Nephron (organoid): Measurements from ENCODE around the gene PWWP2A.

Experiments
- H3K27ac Mint-ChIP-seq, 3 experiments: 2 replicates each; pipeline ENCODE4 v1.8.0; 2020; ENCODE audit warnings: mixed read lengths in 3 of 3, mild to moderate bottlenecking in 2 of 3, moderate library complexity in 1 of 3
- H3K27me3 Mint-ChIP-seq: 2 replicates; pipeline ENCODE4 v1.8.0; 2021; ENCODE audit warnings: low read depth, mild to moderate bottlenecking, moderate library complexity, mixed read lengths
- H3K36me3 Mint-ChIP-seq: 2 replicates; pipeline ENCODE4 v1.8.0; 2020; ENCODE audit warnings: low read depth, mixed read lengths
- H3K4me1 Mint-ChIP-seq: 2 replicates; pipeline ENCODE4 v1.8.0; 2020; ENCODE audit warnings: mixed read lengths
- H3K4me3 Mint-ChIP-seq, 3 experiments: 2 replicates each; pipeline ENCODE4 v1.8.0; 2020; ENCODE audit warnings: mild to moderate bottlenecking in 3 of 3, mixed read lengths in 3 of 3, moderate library complexity in 2 of 3
- H3K9me3 Mint-ChIP-seq: 2 replicates; pipeline ENCODE4 v1.8.0; 2020; ENCODE audit warnings: mixed read lengths
- TF ChIP-seq, protein P1 (sequence below), 3 experiments: fragments of 200-600 bp; sonication (generic); IDR thresholded peaks; one replicate each; pipeline ENCODE4 v1.5.0; 2021; ENCODE audit warnings: antibody characterized with exemption in 3 of 3; ENCODE audit not compliant: unreplicated experiment in 3 of 3

The PWWP2A gene

DNA sequence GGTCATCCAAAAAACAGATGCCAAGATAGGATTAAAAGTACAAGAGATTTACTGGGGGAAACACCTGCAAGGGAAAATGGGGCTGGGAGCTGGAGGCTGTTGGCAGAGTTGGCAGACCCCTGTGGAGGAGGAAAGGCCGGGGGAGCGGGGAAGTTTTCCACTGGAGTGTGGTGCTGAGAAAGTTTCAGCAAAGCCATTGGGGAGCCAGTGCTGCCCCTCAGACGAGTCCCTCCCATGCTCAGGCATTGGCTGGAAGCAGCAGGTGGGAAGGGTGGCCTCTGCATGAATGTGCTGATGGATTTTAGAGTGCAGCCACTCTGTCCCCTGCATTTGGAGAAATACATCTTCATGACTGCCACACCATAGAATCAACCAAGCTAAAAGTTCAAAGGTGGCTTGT, 57.5 kb downstream of the PWWP2A start:
- Mint-ChIP-seq H3K9me3 (peaks cover 8% of the 10 kb centered on the region), H3K27ac (no peak overlapping the region), H3K4me1 (no peaks in the 10 kb centered on the region), H3K36me3 (peaks cover 59% of the 10 kb centered on the region), H3K4me3 (no peak overlapping the region), H3K27me3 (no peaks in the 10 kb centered on the region)
- TF ChIP-seq, protein P1, sequence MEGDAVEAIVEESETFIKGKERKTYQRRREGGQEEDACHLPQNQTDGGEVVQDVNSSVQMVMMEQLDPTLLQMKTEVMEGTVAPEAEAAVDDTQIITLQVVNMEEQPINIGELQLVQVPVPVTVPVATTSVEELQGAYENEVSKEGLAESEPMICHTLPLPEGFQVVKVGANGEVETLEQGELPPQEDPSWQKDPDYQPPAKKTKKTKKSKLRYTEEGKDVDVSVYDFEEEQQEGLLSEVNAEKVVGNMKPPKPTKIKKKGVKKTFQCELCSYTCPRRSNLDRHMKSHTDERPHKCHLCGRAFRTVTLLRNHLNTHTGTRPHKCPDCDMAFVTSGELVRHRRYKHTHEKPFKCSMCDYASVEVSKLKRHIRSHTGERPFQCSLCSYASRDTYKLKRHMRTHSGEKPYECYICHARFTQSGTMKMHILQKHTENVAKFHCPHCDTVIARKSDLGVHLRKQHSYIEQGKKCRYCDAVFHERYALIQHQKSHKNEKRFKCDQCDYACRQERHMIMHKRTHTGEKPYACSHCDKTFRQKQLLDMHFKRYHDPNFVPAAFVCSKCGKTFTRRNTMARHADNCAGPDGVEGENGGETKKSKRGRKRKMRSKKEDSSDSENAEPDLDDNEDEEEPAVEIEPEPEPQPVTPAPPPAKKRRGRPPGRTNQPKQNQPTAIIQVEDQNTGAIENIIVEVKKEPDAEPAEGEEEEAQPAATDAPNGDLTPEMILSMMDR (IDR thresholded peaks at IDR 0.05; ENCODE audit: unreplicated experiment in 3 of 3) = no peak

GRCh38 chr5:160060001-160060400, 59.2 kb downstream of the PWWP2A start:
- H3K9me3 Mint-ChIP-seq = peaks cover 8% of the 10 kb centered on the region
- no peaks in the 10 kb centered on the region for H3K27me3 Mint-ChIP-seq
- TF ChIP-seq, protein P1 (IDR thresholded peaks at IDR 0.05; ENCODE audit: unreplicated experiment in 3 of 3) = no peak
- no peaks in the 10 kb centered on the region for H3K4me1 Mint-ChIP-seq
- H3K36me3 Mint-ChIP-seq = peaks cover 72% of the 10 kb centered on the region
- H3K27ac Mint-ChIP-seq = no peak overlapping the region
- no peak overlapping the region for H3K4me3 Mint-ChIP-seq

DNA sequence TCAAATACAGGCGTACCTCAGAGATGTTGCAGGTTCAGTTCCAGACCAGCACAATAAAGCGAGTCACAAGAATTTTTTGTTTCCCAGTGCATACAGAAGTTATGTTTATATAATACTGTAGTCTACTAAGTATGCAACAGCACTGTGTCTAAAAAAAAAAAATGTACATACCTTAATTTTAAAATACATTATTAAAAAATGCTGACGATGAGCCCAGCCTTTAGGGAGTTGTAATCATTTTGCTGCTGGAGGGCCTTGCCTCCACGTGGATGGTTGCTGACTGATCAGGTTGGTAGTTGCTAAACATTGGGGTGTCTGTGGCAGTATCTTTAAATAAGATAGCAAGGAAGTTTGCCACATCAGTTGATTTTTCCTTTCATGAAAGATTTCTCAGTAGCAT, 62.0 kb downstream of the PWWP2A start:
- no peak overlapping the region for H3K4me3 Mint-ChIP-seq
- H3K9me3 Mint-ChIP-seq = peaks cover 8% of the 10 kb centered on the region
- TF ChIP-seq, protein P1 (IDR thresholded peaks at IDR 0.05; ENCODE audit: unreplicated experiment in 3 of 3) = no peak
- peaks cover 80% of the 10 kb centered on the region for H3K36me3 Mint-ChIP-seq
- no peak overlapping the region for H3K27ac Mint-ChIP-seq
- H3K27me3 Mint-ChIP-seq = no peaks in the 10 kb centered on the region
- no peaks in the 10 kb centered on the region for H3K4me1 Mint-ChIP-seq

- peaks cover 84% of the 10 kb centered on the region for H3K36me3 Mint-ChIP-seq
- no peak overlapping the region for H3K27ac Mint-ChIP-seq
- TF ChIP-seq, protein P1 (IDR thresholded peaks at IDR 0.05; ENCODE audit: unreplicated experiment in 3 of 3) = no peak
- H3K4me3 Mint-ChIP-seq = no peak overlapping the region
- H3K27me3 Mint-ChIP-seq = no peaks in the 10 kb centered on the region
- no peaks in the 10 kb centered on the region for H3K4me1 Mint-ChIP-seq
- H3K9me3 Mint-ChIP-seq = peaks cover 8% of the 10 kb centered on the region
Measured at GRCh38 chr5:160054831-160055230, 64.4 kb downstream of the PWWP2A start.

DNA sequence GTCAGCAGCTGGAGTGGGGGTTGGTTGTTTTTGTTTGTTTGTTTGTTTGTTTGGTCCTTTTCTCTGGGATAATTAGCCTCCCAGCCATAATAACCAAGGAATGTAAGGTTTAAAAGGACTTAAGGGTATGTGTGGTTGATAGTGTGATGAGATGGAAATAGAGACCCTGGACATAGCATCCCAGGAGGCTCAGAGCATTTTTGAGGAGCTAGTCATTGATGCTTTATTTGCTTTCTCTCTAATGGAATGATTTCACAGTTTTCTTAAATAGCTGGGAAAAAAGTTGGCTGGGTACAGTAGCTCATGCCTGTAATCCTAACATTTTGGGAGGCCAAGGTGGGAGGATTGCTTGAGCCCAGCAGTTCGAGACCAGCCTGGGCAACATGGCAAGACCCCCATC, 65.2 kb downstream of the PWWP2A start:
- Mint-ChIP-seq H3K4me3 (no peak overlapping the region), H3K27me3 (no peaks in the 10 kb centered on the region), H3K36me3 (peaks cover 84% of the 10 kb centered on the region), H3K27ac (no peak overlapping the region), H3K4me1 (no peaks in the 10 kb centered on the region), H3K9me3 (peaks cover 8% of the 10 kb centered on the region)
- TF ChIP-seq, protein P1 (IDR thresholded peaks at IDR 0.05; ENCODE audit: unreplicated experiment in 3 of 3) = no peak

DNA sequence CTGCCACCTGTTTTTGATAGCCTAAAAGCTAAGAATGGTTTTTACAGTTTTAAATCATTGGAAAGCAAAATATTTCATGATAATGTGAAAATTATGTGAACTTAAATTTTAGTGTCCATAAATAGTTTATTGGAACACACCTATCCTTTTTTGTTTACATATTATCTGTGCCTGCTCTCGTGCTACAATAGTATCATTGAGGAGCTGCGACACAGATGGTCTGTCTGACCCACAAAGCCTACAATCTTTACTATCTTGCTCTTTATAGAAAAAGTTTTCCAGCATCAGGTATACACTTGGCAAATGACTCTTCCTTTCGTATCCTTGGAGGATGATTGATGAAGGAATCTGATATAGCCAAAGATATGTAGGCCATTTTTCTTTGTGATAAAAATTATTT, 70.2 kb downstream of the PWWP2A start:
- TF ChIP-seq, protein P1 (IDR thresholded peaks at IDR 0.05; ENCODE audit: unreplicated experiment in 3 of 3) = no peak
- H3K27ac Mint-ChIP-seq = no peak overlapping the region
- no peaks in the 10 kb centered on the region for H3K27me3 Mint-ChIP-seq
- H3K9me3 Mint-ChIP-seq = no peaks in the 10 kb centered on the region
- H3K36me3 Mint-ChIP-seq = peaks cover 75% of the 10 kb centered on the region
- peaks cover 4% of the 10 kb centered on the region for H3K4me1 Mint-ChIP-seq
- no peak overlapping the region for H3K4me3 Mint-ChIP-seq
